Tibial nerve (tissue), 4 donors: ENCODE measurements around the gene YTHDF1. TPM values are rescaled to one million over a fixed set of nuclear protein-coding genes. Genes with fewer than 3 reads are reported as not detected.

Experiments
- DNase-seq, 2 donors: peaks; one replicate each; pipeline ENCODE4 v3.0.0-alpha.2; 2019; ENCODE audit warnings: low spot score in 2 of 2
- H3K27ac ChIP-seq, 4 donors: fragments of 200-600 bp; sonication (generic) in 3 of 4; one replicate each; pipeline ENCODE4 v1.5.1; 2017 to 2019; ENCODE audit warnings: mild to moderate bottlenecking in 1 of 4
- H3K27me3 ChIP-seq, 2 donors: fragments of 200-600 bp; sonication (generic) in 1 of 2; one replicate each; pipeline versions ENCODE4 v1.5.1 to v1.6.0; 2017 to 2019
- H3K36me3 ChIP-seq, 3 donors: fragments of 200-600 bp; sonication (generic); one replicate each; pipeline ENCODE4 v1.5.1; 2018 to 2019
- H3K4me1 ChIP-seq, 4 donors: fragments of 200-600 bp; sonication (generic) in 3 of 4; one replicate each; pipeline ENCODE4 v1.5.1; 2017 to 2019
- H3K4me3 ChIP-seq, 4 donors: fragments of 200-600 bp; sonication (generic) in 3 of 4; one replicate each; pipeline ENCODE4 v1.5.1; 2017 to 2019; ENCODE audit warnings: mild to moderate bottlenecking in 1 of 4, moderate library complexity in 1 of 4
- H3K9me3 ChIP-seq, 4 donors: fragments of 200-600 bp; sonication (generic) in 3 of 4; one replicate each; pipeline ENCODE4 v1.5.1; 2017 to 2019
- EP300 ChIP-seq, 2 donors: sonication (generic); formaldehyde crosslinking; IDR thresholded peaks; one replicate each; pipeline ENCODE4 v1.6.1; 2017; ENCODE audit warnings: antibody characterized with exemption in 2 of 2, mild to moderate bottlenecking in 1 of 2
- POLR2A ChIP-seq, 2 donors: fragments of 450-650 bp; IDR thresholded peaks; one replicate each; pipeline ENCODE4 v1.6.1; 2017; ENCODE audit warnings: antibody characterized with exemption in 2 of 2, mild to moderate bottlenecking in 2 of 2, moderate library complexity in 2 of 2
- WGBS, 2 donors: methylation state at CpG; one replicate each; pipeline ENCODE4 v1.1.5; 2018; 5-methylcytosine and 5-hydroxymethylcytosine counted together
- total RNA-seq, 4 donors: library from RNA; depleted of rRNA; stranded (reverse); fragments of >200 nt; gene quantifications; one replicate each; pipeline ENCODE4 v1.1.0, GENCODE V29; 2016
- TF ChIP-seq, protein P1 (sequence below), 5 experiments: fragments of 200-600 bp in 3 of 5; fragments of 450-650 bp in 2 of 5; sonication (generic) in 3 of 5; IDR thresholded peaks; one replicate each; pipeline ENCODE4 v1.5.1; 2016 to 2019; ENCODE audit warnings: antibody characterized with exemption in 5 of 5, mild to moderate bottlenecking in 3 of 5, moderate library complexity in 2 of 5

Gene YTHDF1
- total RNA-seq, 4 donors from 2014 or later = 20.7 to 25.5 (median 23.3) TPM

DNA sequence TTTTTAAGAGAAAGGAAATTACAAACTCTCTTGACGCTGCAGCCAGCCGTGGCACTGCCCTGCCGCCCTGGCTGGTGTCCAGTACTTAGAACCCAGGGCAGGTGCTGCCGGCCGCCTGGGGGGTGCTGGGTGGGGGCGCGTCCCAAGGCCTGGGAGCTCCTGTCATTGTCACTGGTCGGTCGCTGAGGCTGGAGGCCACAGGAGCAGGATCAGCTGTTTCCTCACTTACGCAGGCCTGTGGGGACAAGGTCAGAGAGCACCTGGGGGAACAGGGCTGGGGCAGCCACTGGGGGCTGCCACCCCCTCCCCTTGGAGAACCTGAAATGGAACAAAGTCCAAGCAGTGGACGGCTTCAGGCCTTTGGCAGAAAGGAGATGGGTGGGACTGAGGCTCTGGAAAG lies 25.3 kb upstream of the YTHDF1 start:
- DNase-seq = no peak
- 44 to 46% methylated on average over 8 to 11 of the region's 11 CpGs for WGBS, 2 donors
- Histone ChIP-seq H3K27ac (no peak overlapping the region), H3K4me3 (no peak overlapping the region), H3K27me3 (no peaks in the 10 kb centered on the region), H3K9me3 (no peaks in the 10 kb centered on the region), H3K4me1 (peaks cover 0 to 5% (median 0%) of the 10 kb centered on the region in 4 donors), H3K36me3 (no peaks in the 10 kb centered on the region)
- no peak for TF ChIP-seq EP300 (IDR thresholded peaks at IDR 0.05)

DNA sequence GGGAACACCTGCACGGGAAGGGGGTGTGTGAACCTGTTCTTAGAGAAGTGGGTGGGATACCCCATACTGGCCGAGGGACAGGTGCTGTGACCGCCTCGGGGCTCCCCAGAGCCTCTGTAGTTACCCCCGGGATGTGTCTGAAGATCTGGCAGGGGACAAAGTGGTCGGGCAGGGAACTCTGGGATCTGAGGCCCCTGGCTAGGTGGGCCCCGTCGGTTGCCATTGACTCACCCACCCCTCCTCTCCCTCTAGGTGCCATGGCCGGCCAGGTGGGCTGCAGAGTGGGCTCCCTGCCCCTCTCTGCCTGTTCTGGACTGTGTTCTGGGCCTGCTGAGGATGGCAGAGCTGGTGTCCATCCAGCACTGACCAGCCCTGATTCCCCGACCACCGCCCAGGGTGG lies 24.1 kb upstream of the YTHDF1 start:
- no peaks in the 10 kb centered on the region for H3K27me3 ChIP-seq
- H3K4me1 ChIP-seq = peaks cover 0 to 13% (median 0%) of the 10 kb centered on the region in 4 donors
- H3K27ac ChIP-seq = no peak overlapping the region
- no peaks in the 10 kb centered on the region for H3K9me3 ChIP-seq
- no peak overlapping the region for H3K4me3 ChIP-seq
- no peak for DNase-seq
- TF ChIP-seq, protein P1, sequence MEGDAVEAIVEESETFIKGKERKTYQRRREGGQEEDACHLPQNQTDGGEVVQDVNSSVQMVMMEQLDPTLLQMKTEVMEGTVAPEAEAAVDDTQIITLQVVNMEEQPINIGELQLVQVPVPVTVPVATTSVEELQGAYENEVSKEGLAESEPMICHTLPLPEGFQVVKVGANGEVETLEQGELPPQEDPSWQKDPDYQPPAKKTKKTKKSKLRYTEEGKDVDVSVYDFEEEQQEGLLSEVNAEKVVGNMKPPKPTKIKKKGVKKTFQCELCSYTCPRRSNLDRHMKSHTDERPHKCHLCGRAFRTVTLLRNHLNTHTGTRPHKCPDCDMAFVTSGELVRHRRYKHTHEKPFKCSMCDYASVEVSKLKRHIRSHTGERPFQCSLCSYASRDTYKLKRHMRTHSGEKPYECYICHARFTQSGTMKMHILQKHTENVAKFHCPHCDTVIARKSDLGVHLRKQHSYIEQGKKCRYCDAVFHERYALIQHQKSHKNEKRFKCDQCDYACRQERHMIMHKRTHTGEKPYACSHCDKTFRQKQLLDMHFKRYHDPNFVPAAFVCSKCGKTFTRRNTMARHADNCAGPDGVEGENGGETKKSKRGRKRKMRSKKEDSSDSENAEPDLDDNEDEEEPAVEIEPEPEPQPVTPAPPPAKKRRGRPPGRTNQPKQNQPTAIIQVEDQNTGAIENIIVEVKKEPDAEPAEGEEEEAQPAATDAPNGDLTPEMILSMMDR (IDR thresholded peaks at IDR 0.05) = no peak
- no peak for TF ChIP-seq POLR2A (IDR thresholded peaks at IDR 0.05)
- TF ChIP-seq EP300 (IDR thresholded peaks at IDR 0.05) = no peak
- no peaks in the 10 kb centered on the region for H3K36me3 ChIP-seq
- WGBS, 2 donors = 72% methylated on average over 8 to 10 of the region's 11 CpGs

DNA sequence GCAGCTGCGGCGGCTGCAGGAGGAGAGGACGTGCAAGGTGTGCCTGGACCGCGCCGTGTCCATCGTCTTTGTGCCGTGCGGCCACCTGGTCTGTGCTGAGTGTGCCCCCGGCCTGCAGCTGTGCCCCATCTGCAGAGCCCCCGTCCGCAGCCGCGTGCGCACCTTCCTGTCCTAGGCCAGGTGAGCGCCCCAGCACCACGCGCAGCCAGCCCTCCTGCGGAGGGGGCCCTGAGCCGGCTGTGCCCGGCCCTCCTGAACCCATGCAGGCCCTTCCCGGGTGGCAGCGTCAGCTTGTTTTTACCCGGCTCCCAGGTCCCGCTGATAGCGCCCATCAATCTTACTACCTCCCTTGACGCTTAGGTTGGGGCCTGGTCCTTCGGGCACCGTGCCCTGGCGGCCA lies 23.5 kb upstream of the YTHDF1 start:
- no peaks in the 10 kb centered on the region for H3K36me3 ChIP-seq
- no peaks in the 10 kb centered on the region for H3K27me3 ChIP-seq
- WGBS, 2 donors = 74 to 81% methylated on average over 16 to 21 of the region's 30 CpGs
- no peaks in the 10 kb centered on the region for H3K9me3 ChIP-seq
- peak overlapping the region in 1 of 4 donors; percentile 85 for H3K27ac ChIP-seq
- DNase-seq = no peak
- peaks cover 0 to 13% (median 0%) of the 10 kb centered on the region in 4 donors for H3K4me1 ChIP-seq
- TF ChIP-seq, protein P1 (IDR thresholded peaks at IDR 0.05) = no peak
- no peak for TF ChIP-seq POLR2A (IDR thresholded peaks at IDR 0.05)
- TF ChIP-seq EP300 (IDR thresholded peaks at IDR 0.05) = no peak
- no peak overlapping the region for H3K4me3 ChIP-seq

DNA sequence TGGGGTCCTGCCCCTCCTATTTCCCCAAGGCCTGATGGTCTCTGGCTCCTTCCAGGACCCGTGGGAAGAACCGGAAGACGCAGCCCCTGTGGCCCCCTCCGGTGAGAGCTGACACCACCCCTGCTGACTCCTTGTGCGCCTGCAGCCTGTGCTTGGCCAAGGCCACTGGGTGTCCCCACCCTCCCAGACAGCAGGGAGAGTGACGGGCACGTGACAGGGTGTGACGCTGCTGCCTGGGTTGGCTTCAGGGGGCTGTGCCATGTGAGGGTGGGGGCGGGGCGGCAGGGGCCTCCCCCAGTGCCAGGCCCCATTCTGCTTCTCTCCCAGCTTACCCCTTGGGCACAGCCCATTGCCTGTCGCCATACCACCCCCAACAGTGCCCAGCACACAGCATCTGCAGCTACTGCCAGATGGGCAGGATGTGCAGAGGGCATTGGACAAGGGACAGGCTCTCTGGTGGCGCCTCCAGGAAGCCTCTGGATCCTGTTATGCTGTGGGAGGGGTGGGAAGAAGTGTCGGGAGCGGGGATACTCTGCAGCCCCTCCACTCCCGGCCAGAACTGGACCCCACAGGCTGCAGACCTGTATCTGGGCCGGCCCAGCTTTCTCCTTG lies 22.7 kb upstream of the YTHDF1 start:
- DNase-seq = no peak
- Histone ChIP-seq H3K36me3 (no peaks in the 10 kb centered on the region), H3K27me3 (no peaks in the 10 kb centered on the region), H3K9me3 (no peaks in the 10 kb centered on the region), H3K4me1 (peaks cover 0 to 13% (median 0%) of the 10 kb centered on the region in 4 donors), H3K4me3 (no peak overlapping the region), H3K27ac (peak overlapping the region in 2 of 4 donors; percentile 48 to 85)
- TF ChIP-seq POLR2A (IDR thresholded peaks at IDR 0.05) (peak in 1 of 2 donors; percentile 17), EP300 (IDR thresholded peaks at IDR 0.05) (peak in 1 of 2 donors; percentile 5)
- TF ChIP-seq, protein P1 (IDR thresholded peaks at IDR 0.05) = no peak
- WGBS, 2 donors = 34 to 38% methylated on average over 9 to 14 of the region's 16 CpGs

DNA sequence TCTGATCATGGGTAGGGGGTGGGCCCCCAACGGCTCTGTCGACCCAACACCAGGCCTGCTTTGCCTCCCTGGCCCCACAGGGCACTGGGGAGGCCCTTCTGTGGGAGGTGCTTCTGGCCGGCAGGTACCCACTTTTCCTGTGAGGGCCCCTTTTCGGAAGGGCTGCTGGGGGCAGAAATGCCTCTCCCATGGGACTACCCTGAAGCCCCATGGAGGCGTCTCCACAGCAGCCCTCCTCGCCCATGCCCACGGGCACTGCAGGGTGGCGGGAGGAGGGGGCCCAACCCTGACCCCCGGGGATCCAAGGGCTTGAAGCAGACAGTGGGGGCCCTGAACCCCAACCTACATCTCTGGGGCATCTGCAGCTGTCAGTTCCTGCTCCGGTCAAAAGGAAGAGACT lies 22.1 kb upstream of the YTHDF1 start:
- Histone ChIP-seq H3K36me3 (no peaks in the 10 kb centered on the region), H3K27me3 (no peaks in the 10 kb centered on the region), H3K4me3 (peak overlapping the region in 1 of 4 donors; percentile 39), H3K4me1 (peaks cover 0 to 13% (median 0%) of the 10 kb centered on the region in 4 donors), H3K27ac (peak overlapping the region in 2 of 4 donors; percentile 48 to 85), H3K9me3 (no peaks in the 10 kb centered on the region)
- DNase-seq = no peak
- WGBS, 2 donors = 67 to 80% methylated on average over 3 to 8 of the region's 10 CpGs
- no peak for TF ChIP-seq EP300 (IDR thresholded peaks at IDR 0.05)
- TF ChIP-seq, protein P1 (IDR thresholded peaks at IDR 0.05) = no peak
- no peak for TF ChIP-seq POLR2A (IDR thresholded peaks at IDR 0.05)
